Stimulated activated effector memory CD8-positive, alpha-beta T cell treated with anti-CD3 and anti-CD28 coated beads, Interleukin-12 subunit alpha, Interleukin-12 subunit beta, amount 100 ng/mL, for 72 hours (primary cell): Measurements from ENCODE around the gene SPSB3.
"Not testable (repeated sequence)": the region's sequence is repeated elsewhere in the genome, so short reads cannot be mapped to it uniquely, and the experiment has no call there.

Experiments used
- ATAC-seq: fragments of 150-1000 bp; cut with Tn5 transposase; 2 replicates; pipeline ENCODE4 v1.10.0; 2021
- DNase-seq, 2 donors: peaks; one replicate each; pipeline ENCODE4 v3.0.0; 2021 to 2022; ENCODE audit warnings: low spot score in 2 of 2
- H3K27ac Mint-ChIP-seq: one replicate; pipeline ENCODE4 v1.8.0; 2022; ENCODE audit warnings: mild to moderate bottlenecking, mixed read lengths
- H3K36me3 Mint-ChIP-seq: one replicate; pipeline ENCODE4 v1.8.0; 2022; ENCODE audit warnings: mild to moderate bottlenecking, mixed read lengths
- H3K4me1 Mint-ChIP-seq: one replicate; pipeline ENCODE4 v1.8.0; 2022; ENCODE audit warnings: mixed read lengths
- H3K4me3 Mint-ChIP-seq: one replicate; pipeline ENCODE4 v1.8.0; 2022; ENCODE audit warnings: mild to moderate bottlenecking, mixed read lengths
- H3K9me3 Mint-ChIP-seq: one replicate; pipeline ENCODE4 v1.8.0; 2022; ENCODE audit warnings: mixed read lengths

Gene SPSB3

GRCh38 chr16:1734816-1735215 lies 47.6 kb downstream of the SPSB3 start:
- no peak overlapping the region for H3K4me3 Mint-ChIP-seq
- no peak overlapping the region for H3K27ac Mint-ChIP-seq
- no peaks in the 10 kb centered on the region for H3K9me3 Mint-ChIP-seq

GRCh38 chr16:1734123-1734522 lies 48.2 kb downstream of the SPSB3 start:
- Mint-ChIP-seq H3K36me3 (peaks cover 20% of the 10 kb centered on the region), H3K4me1 (no peaks in the 10 kb centered on the region), H3K9me3 (no peaks in the 10 kb centered on the region), H3K27ac (no peak overlapping the region), H3K4me3 (no peak overlapping the region)
- no peak for DNase-seq
- no peak for ATAC-seq

More at GRCh38 chr16:1734816-1735215, 47.6 kb downstream of the SPSB3 start:
- H3K4me1 Mint-ChIP-seq: no peaks in the 10 kb centered on the region
- H3K36me3 Mint-ChIP-seq: peaks cover 15% of the 10 kb centered on the region
- no peak for DNase-seq
- no peak for ATAC-seq

DNA sequence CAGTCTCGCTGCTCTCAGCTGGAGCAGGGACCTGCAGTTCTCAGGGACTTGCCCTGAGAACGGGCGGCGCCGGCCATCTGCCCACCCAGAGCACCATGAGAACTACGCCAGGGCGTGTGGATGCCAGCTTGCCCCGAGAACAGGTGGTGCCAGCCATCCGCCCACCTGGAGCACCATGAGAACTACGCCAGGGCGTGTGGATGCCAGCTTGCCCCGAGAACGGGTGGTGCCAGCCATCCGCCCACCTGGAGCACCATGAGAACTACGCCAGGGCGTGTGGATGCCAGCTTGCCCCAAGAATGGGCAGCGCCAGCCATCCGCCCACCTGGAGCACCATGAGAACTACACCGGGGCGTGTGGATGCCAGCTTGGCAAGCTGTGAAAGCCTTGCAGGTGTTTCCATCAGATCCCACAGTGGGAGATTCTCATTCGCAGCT lies 49.8 kb downstream of the SPSB3 start:
- H3K36me3 Mint-ChIP-seq: peaks cover 33% of the 10 kb centered on the region
- not testable (repeated sequence) for ATAC-seq, H3K4me3 Mint-ChIP-seq, H3K27ac Mint-ChIP-seq, DNase-seq, H3K4me1 Mint-ChIP-seq, H3K9me3 Mint-ChIP-seq

DNA sequence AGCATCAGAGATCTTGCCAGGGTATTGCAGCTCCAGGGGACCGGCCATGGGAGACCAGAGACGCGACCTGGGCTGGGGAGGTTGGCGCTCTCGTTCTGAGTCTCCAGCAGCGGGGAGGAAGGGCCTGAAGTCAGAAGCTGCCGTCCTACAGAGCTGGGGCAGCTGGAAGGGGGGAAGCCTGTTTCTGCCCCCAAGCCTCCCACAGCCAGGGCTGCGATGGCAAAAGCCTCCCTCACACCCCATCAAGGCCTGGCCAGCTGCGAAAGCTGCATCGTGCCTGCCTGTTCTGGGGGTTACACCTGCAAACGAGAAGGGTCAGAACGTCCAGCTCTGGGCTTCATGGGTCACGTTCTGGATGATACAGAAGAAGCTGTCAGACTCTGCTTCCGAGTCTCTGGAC lies 50.3 kb downstream of the SPSB3 start:
- peak overlapping the region; percentile 69 for H3K27ac Mint-ChIP-seq
- no peak for DNase-seq
- H3K9me3 Mint-ChIP-seq: no peaks in the 10 kb centered on the region
- peaks cover 5% of the 10 kb centered on the region for H3K4me1 Mint-ChIP-seq
- no peak overlapping the region for H3K4me3 Mint-ChIP-seq
- no peak for ATAC-seq
- peaks cover 38% of the 10 kb centered on the region for H3K36me3 Mint-ChIP-seq

GRCh38 chr16:1731603-1732002 lies 50.8 kb downstream of the SPSB3 start:
- peaks cover 42% of the 10 kb centered on the region for H3K36me3 Mint-ChIP-seq
- H3K4me3 Mint-ChIP-seq: no peak overlapping the region
- DNase-seq (no peak), ATAC-seq (no peak)
- H3K4me1 Mint-ChIP-seq: peaks cover 10% of the 10 kb centered on the region
- no peaks in the 10 kb centered on the region for H3K9me3 Mint-ChIP-seq
- peak overlapping the region; percentile 69 for H3K27ac Mint-ChIP-seq

- Mint-ChIP-seq H3K4me1 (peaks cover 10% of the 10 kb centered on the region), H3K4me3 (no peak overlapping the region), H3K36me3 (peaks cover 48% of the 10 kb centered on the region), H3K9me3 (no peaks in the 10 kb centered on the region), H3K27ac (no peak overlapping the region)
- ATAC-seq: no peak
- DNase-seq: no peak
Observed at GRCh38 chr16:1731073-1731472, 51.3 kb downstream of the SPSB3 start.

- peaks cover 50% of the 10 kb centered on the region for H3K36me3 Mint-ChIP-seq
- H3K9me3 Mint-ChIP-seq: no peaks in the 10 kb centered on the region
- peaks cover 10% of the 10 kb centered on the region for H3K4me1 Mint-ChIP-seq
- DNase-seq (no peak), ATAC-seq (no peak)
- H3K4me3 Mint-ChIP-seq: no peak overlapping the region
- no peak overlapping the region for H3K27ac Mint-ChIP-seq
Observed at GRCh38 chr16:1729445-1729844, 52.9 kb downstream of the SPSB3 start.

DNA sequence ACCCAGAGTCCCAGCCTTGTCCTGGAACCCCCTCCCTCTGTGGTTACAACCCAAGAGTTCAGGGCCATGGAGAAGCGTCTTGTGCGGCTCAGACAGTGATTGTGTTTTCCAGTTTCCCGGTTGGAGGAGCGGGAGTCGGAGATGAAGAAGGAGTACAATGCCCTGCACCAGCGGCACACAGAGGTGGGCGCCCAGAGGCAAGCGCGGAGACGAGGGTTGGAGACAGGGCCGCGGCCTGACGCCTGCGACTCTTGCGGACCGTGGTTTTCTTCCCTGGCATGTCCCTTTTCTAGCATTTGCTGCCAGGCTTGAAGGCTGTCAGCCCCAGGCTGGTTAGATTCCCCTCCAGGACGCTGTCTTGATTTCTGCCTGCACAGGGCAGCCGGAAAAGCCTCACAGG lies 53.3 kb downstream of the SPSB3 start:
- Mint-ChIP-seq H3K9me3 (no peaks in the 10 kb centered on the region), H3K4me3 (no peak overlapping the region), H3K4me1 (peaks cover 10% of the 10 kb centered on the region), H3K36me3 (peaks cover 49% of the 10 kb centered on the region), H3K27ac (peak overlapping the region; percentile 23)
- ATAC-seq (no peak), DNase-seq (no peak)

- no peak for ATAC-seq
- Mint-ChIP-seq H3K4me3 (no peak overlapping the region), H3K27ac (no peak overlapping the region), H3K9me3 (no peaks in the 10 kb centered on the region), H3K36me3 (peaks cover 49% of the 10 kb centered on the region), H3K4me1 (peaks cover 17% of the 10 kb centered on the region)
- no peak for DNase-seq
Observed at GRCh38 chr16:1727651-1728624, 54.4 kb downstream of the SPSB3 start.
